DMS114 treated with DMSO at 0.1 percent for 48 hours (cell line): ENCODE data around the gene EPB41L2.

ENCODE experiments used
- DNase-seq: peaks from one replicate; lab custom pipeline; 2025; ENCODE audit not compliant: unreplicated experiment; lab: John Stamatoyannopoulos, UW

Gene EPB41L2

DNA sequence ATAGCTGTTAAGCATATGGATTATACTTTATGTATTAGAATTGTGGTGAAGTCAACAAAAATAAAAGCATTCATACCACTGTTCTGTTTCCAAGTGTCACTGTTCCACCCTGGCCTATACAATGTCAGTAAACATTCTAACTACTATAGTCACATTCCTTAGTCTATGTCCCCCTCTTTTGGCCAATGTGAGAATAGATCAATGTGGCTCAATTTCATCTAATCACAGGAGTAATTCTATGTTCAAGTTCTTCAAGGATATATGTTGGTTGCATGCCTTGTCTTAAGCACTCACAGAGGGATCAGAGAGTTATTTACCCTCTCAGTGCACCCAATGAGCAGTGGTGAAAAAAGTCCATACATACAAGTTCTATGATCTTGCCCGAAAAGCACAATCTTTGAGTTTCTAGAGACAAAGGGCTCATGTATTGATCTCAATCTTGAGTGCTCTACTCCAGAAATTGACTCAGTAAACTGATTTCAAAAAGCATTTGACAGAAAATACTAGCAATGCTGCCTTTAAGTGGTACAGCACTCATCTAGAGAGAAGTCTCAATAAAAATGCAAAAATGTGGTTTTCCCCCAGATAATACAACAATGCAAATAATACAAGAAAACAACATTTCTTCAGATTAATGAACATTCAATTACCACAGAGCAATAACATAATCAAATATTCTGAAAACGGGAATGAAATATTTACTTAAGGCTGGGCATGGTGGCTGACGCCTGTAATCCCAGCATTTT lies 219.3 kb downstream of the EPB41L2 start:
- DNase-seq, result peak; percentile 4

DNA sequence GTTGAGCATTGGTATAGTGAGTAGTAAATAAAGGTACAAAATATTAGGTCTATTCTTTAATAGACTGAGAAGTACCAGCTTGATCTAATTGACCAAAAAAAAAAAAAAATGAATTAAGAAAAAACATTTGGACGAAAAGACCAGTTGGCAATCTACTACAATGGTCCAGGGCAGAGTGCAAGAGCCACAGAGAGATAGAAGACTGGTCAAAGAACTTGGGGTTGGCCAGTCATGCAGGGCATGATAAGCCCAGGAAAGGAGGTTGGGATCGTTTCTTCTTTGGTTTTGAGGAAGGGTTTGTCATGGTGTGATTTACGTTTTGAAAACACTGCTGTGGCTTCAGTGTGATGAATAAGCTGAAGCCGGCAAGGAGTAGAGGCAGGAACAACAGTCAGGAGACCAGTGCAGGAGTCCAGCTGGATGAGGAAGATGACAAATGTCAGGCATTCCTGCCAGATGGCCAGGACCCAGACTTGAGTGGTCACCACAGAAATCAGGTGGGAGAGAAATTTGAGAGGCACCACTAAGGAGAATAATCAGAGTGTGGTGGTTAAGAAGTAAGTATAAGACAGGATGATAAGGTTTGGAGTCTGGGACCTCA lies 221.8 kb downstream of the EPB41L2 start:
- no peak for DNase-seq

DNA sequence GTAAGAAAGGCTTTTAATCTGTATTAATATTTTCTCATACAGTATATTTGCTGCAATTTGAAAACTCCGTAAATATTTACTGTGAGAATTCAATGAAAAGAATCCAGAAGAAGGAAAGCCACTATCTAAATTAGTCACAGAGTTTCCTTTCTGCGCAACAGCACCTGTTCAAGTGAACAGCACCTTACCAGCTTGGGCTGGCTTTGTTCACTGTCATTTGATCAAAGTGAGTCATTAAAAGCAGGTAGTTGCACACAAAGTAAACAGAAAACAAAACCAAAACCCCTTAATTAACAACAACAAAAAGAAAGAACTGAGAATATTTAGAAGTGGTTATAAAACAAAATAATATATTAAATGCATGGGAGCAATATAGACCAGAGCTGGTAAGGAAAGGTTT lies 223.0 kb downstream of the EPB41L2 start:
- no peak for DNase-seq

DNA sequence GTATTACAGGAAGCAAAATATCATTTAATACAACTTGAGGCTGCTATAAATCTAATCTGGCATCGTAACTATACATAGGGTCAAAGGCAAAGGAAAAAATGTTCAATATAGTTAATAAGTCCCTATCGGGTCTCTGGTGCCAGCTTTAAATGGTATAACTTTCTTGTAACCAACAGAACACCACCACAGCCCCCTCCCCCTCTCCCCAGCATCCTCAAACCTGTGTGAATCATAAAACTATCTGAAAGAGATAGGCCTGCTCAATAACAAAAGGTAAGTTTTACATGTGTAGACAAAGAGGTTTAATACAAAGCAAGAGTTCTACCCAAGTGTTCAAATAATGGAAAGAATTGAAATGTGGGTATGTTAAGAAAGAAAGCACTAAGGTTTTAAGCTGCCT lies 223.7 kb downstream of the EPB41L2 start:
- DNase-seq, result no peak

DNA sequence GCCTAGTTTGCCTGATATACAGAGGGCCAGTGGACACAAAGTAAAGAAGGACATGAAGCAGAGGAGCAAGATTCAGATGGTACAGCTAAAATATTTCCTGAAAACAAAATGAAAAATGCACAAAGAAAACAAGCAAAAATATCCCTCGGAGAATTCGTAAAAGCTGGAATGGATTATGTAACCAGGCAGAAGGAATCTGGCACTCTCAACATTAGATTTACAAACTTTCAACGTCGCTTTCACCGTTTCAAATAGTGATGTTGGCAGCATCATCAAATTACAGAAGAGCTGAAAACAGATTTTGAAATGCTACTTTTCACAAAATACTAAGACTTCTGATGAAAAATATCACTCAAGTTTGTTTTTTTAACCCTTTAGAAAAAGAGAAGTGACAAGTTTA lies 224.1 kb downstream of the EPB41L2 start:
- no peak for DNase-seq

DNA sequence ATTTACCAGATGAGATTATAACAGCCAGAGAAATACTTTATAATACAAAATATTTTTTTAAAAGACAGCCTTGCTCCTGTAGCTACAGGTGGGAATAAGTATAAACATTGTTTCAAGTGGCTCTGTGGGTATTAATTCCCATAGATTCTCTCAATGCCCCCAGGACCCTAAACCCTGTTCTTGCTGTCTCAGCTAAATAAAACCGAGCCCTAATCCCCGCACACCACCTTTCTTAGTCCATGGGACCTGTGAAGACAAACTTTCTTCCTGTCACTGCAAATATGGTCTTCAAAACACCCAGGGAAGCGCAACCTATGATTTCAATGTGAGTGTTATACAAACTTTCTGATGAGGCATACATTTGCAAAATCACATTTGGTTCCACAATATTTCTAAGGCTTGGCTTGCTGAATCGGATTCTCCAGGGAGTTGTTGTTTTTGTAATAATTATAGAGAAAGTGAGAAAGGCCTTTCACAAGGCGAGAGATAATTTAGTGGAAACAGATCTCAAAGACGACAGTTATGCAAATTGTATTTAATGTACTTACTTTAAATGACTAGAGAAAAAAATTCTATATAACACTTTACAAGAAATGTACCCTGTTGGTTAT lies 224.7 kb downstream of the EPB41L2 start:
- DNase-seq, result no peak

DNA sequence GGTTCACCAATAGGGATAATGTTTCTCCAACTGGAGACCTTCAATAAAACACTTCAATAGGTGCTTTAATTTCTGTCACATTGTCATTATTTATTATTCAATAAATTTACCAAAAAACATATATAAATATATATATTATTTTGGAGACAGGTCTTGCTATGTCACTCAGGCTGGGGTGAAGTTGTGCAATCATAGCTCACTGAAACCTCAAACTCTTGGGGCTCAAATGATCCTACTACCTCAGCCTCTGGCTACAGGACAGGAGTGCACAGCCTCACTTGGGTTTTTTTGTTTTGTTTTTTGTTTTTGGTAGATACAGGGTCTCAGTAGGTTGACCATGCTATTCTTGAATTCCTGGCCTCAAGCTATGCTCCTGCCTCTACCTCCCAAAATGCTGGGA lies 226.0 kb downstream of the EPB41L2 start:
- DNase-seq, result no peak

DNA sequence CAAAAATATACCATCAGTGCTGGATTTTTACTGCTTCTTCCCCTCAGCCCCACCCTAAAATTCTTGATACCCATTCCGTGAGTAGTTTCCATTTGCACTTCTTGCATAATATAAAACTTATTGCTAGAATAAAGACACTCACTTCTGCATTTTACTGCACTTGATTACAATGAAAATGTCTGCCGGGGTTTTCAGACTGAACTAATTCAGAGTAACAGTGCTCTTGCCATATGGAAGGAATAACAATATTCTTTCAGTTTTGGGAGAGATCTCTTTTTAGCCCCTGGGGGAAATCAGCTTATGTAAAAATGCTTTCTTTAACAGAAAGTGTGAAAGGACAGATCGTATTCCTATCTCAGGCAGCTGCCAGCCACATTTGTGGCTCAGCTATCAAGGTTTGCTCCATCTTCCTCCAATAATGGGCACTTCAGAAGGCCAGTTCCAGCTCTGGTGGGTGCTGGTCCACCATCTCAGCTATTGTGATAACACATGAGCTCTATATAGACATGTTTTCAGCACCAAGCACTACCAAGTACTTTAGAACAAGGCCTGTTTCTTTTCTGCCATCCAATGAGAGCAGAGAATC lies 226.9 kb downstream of the EPB41L2 start:
- DNase-seq, result no peak

DNA sequence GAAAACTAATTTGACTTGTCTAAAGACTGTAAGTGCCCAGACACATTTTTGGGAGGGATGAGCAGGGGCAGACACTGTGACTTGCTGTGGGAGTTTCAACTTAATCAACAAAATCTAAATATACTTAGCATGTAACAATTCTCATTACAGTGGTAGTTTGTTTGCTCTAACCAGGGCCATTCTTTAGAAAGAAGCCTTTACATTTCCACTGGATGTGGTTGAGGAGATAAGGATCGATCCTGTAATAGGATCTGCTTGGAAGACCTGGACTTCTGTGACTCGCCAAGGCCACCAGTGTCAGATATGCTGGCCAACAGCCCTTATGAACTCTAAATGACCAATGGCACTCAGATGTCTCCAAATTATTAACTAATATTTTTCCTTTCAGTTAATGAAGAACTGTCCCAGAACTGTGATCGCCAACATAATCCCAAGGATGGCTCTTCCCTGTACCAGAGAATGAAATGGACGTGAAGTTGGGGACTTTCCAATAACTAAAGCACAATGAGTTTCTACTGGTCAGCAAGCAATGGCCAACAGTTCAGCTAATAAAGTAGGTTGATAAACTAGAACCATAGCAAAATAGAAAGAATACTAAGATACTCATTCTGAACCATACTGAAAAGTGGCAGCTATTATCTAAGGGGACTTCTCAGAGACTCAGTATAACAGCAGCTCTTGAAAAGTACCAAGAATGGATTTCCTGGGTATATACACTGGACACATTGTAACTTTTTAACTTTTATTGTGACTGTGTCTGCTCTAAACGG lies 228.4 kb downstream of the EPB41L2 start:
- DNase-seq, result no peak

DNA sequence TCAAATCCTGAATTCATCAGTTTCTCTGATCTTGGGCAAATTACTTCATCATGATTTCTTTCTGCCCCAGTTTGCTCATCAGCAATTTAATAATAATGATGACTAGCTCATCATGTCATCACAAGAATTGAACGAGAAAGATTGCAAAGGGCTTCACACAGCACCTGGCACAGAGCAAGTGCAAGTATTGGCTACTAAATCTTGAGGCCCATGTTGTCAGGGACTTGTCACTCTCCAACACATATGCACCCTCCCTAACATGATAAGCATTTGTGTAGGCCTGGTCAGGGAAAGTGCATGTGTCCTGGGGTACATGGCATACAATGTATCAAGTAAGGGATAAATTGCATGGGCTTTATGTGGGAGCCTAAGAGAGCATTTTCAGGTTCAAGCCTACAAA lies 229.5 kb downstream of the EPB41L2 start:
- DNase-seq, result no peak

DNA sequence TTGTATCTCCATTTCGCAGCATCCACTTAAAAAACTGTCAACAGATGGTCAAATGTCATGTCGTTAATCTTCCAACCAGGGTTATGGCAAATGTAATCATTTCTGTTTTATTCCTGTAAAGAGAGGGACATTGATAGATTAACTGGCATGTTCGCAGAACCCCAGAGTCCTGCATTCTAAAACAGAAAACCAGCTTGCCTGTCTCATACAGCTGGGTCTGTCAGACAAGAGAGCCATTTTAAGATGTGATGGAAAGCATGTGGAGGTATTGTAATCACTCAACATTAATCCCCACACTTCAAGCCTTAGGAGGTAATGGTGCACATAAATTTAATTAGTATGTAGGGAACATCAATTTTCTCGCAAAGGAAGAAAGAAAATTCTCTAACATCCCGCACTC lies 231.4 kb downstream of the EPB41L2 start:
- no peak for DNase-seq

DNA sequence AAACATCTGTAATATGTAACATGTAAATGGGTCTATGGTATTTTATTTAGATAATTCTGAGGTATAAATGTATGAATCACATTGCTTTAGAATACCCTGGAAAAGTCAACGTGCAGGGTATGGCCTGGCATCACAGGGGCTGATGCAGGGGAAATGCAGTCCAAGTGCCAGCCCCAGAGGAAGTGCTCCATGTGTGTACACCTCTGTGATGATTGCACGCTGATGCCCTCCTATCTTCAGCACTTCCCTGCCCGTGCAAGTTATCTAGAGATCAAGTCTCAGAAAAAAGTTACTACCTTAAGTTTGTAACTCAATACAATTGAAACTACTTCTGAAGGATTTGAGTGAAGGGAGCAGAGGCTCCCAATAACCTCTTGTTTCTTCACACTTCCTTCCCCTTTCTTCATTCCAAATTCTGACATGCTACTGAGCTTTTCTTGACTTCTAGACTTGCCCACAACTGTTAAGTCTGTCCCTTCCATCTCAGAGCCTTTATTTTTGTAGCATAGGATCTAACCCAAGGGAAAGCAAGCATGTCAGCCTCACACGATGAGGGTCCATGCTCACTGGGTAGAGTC lies 233.6 kb downstream of the EPB41L2 start:
- DNase-seq, result no peak

DNA sequence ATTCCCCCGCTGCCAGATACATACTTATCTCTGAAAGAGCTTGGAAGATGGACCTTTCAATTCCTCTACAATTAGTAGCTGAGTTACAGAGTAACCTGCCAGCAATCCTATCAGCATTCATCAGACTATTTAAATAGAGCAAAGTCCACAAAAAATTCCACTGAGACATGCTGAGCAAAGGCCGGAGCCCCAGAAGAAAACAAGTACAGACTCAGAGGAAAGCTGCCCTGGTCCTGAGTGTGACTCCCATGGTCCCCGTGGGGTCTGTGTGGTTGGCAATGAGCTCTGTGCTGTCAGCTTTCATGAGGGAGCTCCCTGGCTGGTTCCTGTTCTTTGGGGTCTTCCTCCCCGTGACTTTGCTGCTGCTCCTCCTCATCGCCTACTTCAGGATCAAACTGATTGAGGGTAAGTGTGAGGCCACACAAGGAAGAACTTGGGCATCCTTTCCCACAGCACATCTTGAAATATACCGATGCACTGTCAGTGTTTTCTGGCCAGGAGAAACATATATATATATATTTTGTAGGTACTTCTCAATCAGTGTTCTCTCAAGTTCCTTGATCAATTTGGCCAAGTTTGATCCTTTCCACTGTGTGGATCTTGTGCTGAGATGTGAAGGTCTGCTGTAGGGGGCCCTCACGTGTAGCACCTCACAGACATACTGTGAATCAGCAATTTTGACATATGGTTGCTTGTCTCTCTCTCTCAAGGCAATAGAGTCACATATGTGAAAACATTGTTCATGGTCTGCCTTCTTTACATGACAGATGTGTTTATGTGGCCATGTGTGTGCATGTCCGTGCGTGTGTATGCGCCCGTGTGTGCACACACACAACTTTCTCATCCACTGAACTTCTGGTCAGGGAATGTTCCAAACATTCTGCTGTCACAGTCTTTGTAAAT lies 235.5 kb downstream of the EPB41L2 start, which contains the start of gene SMLR1:
Gene SMLR1, plus strand, starts transcription at position 160 of the 903 bp plus-strand sequence. Its CDS starts 8 bp downstream, at position 168.
- no peak for DNase-seq

DNA sequence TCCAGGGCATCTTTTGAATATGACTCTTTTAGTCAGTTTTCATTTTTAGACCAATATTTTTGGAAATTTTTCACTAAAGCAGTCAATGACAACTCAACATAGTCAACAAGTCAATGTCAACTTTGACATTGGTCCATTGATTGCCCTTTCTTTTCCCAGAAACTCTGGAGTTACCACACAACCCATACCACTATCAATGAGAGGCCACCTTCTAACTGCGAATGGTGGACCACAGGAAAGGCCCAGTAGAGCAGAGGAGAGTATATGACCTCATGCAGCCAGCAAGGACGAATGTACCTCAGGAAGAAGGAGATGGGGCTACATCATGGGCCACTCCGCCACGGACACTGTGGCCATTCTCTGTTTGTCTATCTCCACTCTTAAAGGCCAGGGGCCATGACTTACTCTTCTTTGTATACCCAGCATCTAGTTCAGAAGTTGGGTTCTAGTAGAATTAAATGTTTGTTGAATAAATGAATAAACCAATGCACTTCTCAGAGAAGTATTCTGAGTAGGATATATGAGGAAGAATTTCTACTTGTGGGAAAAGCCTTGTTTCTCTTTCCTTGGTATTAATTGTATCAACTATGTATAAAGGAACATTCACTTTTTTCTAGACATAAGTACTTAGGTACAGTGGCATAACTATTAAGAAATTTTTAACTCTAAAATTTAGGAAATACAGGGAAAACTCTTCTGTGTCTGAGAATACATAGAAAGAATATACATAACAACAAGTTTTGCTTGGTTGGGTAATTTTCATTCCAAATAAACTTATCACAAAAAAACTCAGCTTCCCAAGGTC lies 236.4 kb downstream of the EPB41L2 start:
- DNase-seq, result no peak

DNA sequence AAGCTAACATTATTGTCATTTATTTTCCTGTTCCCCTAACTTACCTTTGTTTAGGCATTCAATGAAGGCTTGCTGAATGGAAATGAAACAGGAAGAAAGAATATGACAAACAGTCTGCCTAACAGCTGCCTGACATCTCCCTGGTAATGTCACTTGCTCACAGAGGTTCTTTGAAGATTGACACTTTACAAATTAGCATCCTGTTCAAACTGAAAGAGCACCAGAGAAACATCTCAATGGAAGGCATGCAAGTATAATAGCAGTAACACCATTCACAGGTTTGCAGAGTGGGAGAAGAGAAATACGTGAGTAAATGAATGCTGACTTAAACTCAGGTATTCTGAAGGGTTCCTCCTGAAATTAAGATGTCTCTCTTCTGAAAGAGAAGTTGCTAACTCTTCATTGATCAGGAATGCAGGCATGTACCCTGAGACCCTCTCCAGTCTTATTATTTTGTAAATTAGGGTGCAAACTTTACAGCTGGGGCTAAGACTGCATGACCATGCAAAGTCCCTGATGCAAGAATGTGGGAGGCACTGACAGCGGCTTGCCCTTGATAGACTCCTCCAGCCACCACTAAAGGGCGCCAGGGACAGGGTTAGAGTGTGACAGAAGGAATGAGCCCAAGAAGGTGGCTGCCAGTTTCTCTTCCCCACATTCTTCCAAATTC lies 237.1 kb downstream of the EPB41L2 start:
- DNase-seq, result no peak

DNA sequence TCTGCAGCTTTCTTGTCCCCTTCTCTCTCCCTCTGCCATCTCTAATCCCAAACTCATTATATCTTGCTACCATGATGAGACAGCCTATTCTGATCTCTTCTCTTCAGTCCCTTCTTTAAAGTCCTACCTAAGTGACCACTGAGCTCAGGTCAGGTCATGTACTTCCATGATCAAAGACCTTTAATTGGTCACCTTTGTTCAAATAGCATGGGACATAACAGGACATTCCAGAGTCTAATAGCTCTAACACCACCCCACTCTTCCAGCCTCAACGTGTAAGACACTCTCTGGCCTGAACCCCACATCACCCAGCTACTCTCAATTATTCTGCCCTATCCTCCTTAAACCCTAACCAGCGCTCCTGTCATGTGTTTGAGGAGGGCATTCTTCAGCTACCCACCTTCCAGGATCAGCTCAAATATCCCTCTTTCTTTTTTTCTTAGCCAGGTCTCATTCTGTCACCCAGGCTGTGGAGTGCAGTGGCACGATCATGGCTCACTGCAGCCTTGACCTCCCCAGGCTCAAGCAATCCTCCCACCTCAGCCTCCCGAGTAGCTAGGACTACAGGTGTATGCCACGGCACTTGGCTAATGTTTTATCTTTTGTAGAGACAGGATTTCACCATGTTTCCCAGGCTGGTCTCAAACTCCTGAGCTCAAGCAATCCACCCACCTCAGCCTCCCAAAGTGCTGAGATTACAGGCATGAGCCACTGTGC lies 237.9 kb downstream of the EPB41L2 start:
- no peak for DNase-seq

DNA sequence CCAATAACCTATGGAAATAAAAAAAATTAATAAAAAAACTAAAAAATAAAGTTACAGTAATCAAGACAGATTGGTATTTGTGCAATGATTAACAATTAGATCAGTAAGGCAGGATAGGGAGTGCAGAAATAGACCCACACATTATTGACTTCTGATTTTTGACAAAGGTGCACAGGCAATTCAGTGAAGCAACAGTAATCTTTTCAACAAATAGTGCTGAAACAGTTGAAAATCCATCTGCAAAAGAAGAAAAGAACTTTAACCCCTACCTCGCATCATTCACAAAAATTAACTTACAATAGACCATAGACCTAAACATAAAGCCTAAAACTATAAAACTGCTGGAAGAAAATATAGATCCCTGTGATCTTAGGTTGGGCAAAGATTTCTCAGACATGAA lies 240.3 kb downstream of the EPB41L2 start:
- DNase-seq, result no peak
